OCI-LY1 (cell line): ENCODE data around the gene PPP2R2D.

Source experiments
- H2AFZ ChIP-seq: fragments of 200-600 bp; sonication (generic), shearing (Covaris generic); 2 replicates; pipeline ENCODE4 v1.6.0; 2014; ENCODE audit warnings: antibody characterized with exemption, mild to moderate bottlenecking, low read length
- H3F3A ChIP-seq: fragments of 200-600 bp; sonication (generic), shearing (Covaris generic); 2 replicates; pipeline ENCODE4 v1.6.0; 2014; ENCODE audit warnings: mild to moderate bottlenecking, antibody characterized with exemption, low read length, moderate library complexity; ENCODE audit not compliant: insufficient read depth
- H3K27ac ChIP-seq: fragments of 200-600 bp; sonication (generic); 2 replicates; pipeline ENCODE4 v1.5.1; 2014; ENCODE audit warnings: low read length, mixed run types, mild to moderate bottlenecking, low read depth; ENCODE audit not compliant: poor library complexity, severe bottlenecking
- H3K27me3 ChIP-seq: fragments of 200-600 bp; sonication (generic); 2 replicates; pipeline ENCODE4 v1.6.0; 2014; ENCODE audit warnings: antibody characterized with exemption, mild to moderate bottlenecking, low read length, moderate library complexity; ENCODE audit not compliant: insufficient read depth
- H3K36me3 ChIP-seq: fragments of 200-600 bp; sonication (generic); 2 replicates; pipeline ENCODE4 v1.6.1; 2014; ENCODE audit warnings: mild to moderate bottlenecking, antibody characterized with exemption, low read length, moderate library complexity, mixed read lengths; ENCODE audit not compliant: insufficient read depth
- H3K4me1 ChIP-seq: fragments of 200-600 bp; sonication (generic); 2 replicates; pipeline ENCODE4 v1.5.1; 2014; ENCODE audit warnings: mild to moderate bottlenecking, low read length, moderate library complexity; ENCODE audit not compliant: insufficient read depth, severe bottlenecking
- H3K4me2 ChIP-seq: fragments of 200-600 bp; sonication (generic), shearing (Covaris generic); 2 replicates; pipeline ENCODE4 v1.6.1; 2014; ENCODE audit warnings: low read length
- H3K4me3 ChIP-seq: fragments of 200-600 bp; sonication (generic); 2 replicates; pipeline ENCODE4 v1.5.1; 2014; ENCODE audit warnings: low read length, low read depth, mild to moderate bottlenecking, mixed read lengths; ENCODE audit not compliant: poor library complexity, severe bottlenecking
- H3K79me2 ChIP-seq: fragments of 200-600 bp; shearing (Covaris generic); 2 replicates; pipeline ENCODE4 v1.6.1; 2016; ENCODE audit warnings: mixed run types, low read length, mixed read lengths; ENCODE audit not compliant: insufficient read depth
- H3K9ac ChIP-seq: fragments of 200-600 bp; sonication (generic), shearing (Covaris generic); 2 replicates; pipeline ENCODE4 v1.6.1; 2014; ENCODE audit warnings: mild to moderate bottlenecking, low read length, mixed read lengths
- H3K9me2 ChIP-seq: fragments of 200-600 bp; sonication (generic), shearing (Covaris generic); 2 replicates; pipeline ENCODE4 v1.6.1; 2014; ENCODE audit warnings: low read depth, mild to moderate bottlenecking, low read length, mixed read lengths
- H3K9me3 ChIP-seq: fragments of 200-600 bp; shearing (Covaris generic); 2 replicates; pipeline ENCODE4 v1.6.1; 2014; ENCODE audit warnings: low read length, mixed read lengths
- H4K20me1 ChIP-seq: fragments of 200-600 bp; sonication (generic), shearing (Covaris generic); 2 replicates; pipeline ENCODE4 v1.6.0; 2016; ENCODE audit warnings: mild to moderate bottlenecking, low read length; ENCODE audit not compliant: insufficient read depth
- CTCF ChIP-seq: fragments of 200-600 bp; sonication (generic), shearing (Covaris generic); IDR thresholded peaks from 2 replicates; pipeline ENCODE4 v1.5.1; 2017; ENCODE audit warnings: mild to moderate bottlenecking, antibody characterized with exemption, low read length, moderate library complexity, mixed read lengths
- EZH2 ChIP-seq: fragments of 200-600 bp; sonication (generic), shearing (Covaris generic); IDR thresholded peaks from 2 replicates; pipeline ENCODE4 v1.8.0; 2017; ENCODE audit warnings: borderline replicate concordance, mixed run types, mild to moderate bottlenecking, antibody characterized with exemption, low read length, moderate library complexity, mixed read lengths

The PPP2R2D gene

GRCh38 chr10:131943021-131943814 lies 42.4 kb downstream of the PPP2R2D start:
- H3K27me3 ChIP-seq: no peaks in the 10 kb centered on the region
- no peak overlapping the region for H2AFZ ChIP-seq
- no peaks in the 10 kb centered on the region for H3K79me2 ChIP-seq
- H3K36me3 ChIP-seq: peaks cover 79% of the 10 kb centered on the region
- no peak overlapping the region for H3K4me3 ChIP-seq
- H3K9ac ChIP-seq: no peak overlapping the region
- no peaks in the 10 kb centered on the region for H3K4me1 ChIP-seq
- no peaks in the 10 kb centered on the region for H4K20me1 ChIP-seq
- TF ChIP-seq CTCF (peak; percentile 14; the same call in 1 of the 2 replicates), EZH2 (no peak)
- H3K9me2 ChIP-seq: no peaks in the 10 kb centered on the region
- H3K9me3 ChIP-seq: no peaks in the 10 kb centered on the region
- H3F3A ChIP-seq: no peaks in the 10 kb centered on the region
- H3K27ac ChIP-seq: no peak overlapping the region
- H3K4me2 ChIP-seq: no peak overlapping the region

- Histone ChIP-seq H3K9ac (no peak overlapping the region), H3K4me1 (no peaks in the 10 kb centered on the region), H3K36me3 (peaks cover 83% of the 10 kb centered on the region), H3K9me3 (no peaks in the 10 kb centered on the region), H3K4me2 (no peak overlapping the region), H2AFZ (no peak overlapping the region), H3K9me2 (no peaks in the 10 kb centered on the region), H3K4me3 (no peak overlapping the region), H3K27ac (no peak overlapping the region), H4K20me1 (no peaks in the 10 kb centered on the region), H3K79me2 (no peaks in the 10 kb centered on the region), H3K27me3 (no peaks in the 10 kb centered on the region), H3F3A (no peaks in the 10 kb centered on the region)
- no peak for TF ChIP-seq CTCF
- TF ChIP-seq EZH2: no peak
These were observed 43.6 kb downstream of the PPP2R2D start for GRCh38 chr10:131944412-131944811.

GRCh38 chr10:131944976-131945695 lies 44.3 kb downstream of the PPP2R2D start:
- Histone ChIP-seq H3K27ac (no peak overlapping the region), H3K4me2 (no peak overlapping the region), H3F3A (no peaks in the 10 kb centered on the region), H3K9ac (no peak overlapping the region), H3K79me2 (no peaks in the 10 kb centered on the region), H3K4me1 (no peaks in the 10 kb centered on the region), H3K36me3 (peaks cover 85% of the 10 kb centered on the region), H3K9me2 (no peaks in the 10 kb centered on the region), H4K20me1 (no peaks in the 10 kb centered on the region), H3K27me3 (no peaks in the 10 kb centered on the region), H3K4me3 (no peak overlapping the region), H3K9me3 (no peaks in the 10 kb centered on the region), H2AFZ (no peak overlapping the region)
- TF ChIP-seq EZH2 (no peak), CTCF (no peak)
